ENCODE results near the gene SLC1A3.

Gene SLC1A3

DNA sequence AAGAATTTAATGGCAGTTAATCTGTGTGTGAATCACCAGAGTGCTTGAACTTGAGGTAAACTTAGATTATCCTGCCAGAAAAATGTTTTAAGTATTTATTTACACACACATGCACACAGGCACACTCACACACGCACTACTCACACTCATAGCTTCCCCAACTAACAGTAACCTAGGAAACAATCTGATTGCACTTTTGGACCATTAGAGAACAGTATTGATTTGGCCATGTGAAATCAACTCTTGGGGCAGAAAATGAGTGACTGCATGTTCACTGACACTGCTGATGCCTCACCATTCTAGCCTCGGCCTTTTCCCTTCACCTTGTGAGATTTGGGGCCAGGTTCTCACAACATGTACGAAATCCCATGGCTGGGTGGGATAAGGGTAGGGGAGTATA is 64.1 kb downstream of the SLC1A3 start:
- no peak for ATAC-seq
- no peak for TF ChIP-seq BACH2 (CRISPR knock-in tag; IDR thresholded peaks at IDR 0.05; ENCODE audit: borderline replicate concordance)

GRCh38 chr5:36675282-36675681 is 68.9 kb downstream of the SLC1A3 start:
- ATAC-seq = no peak
- no peak for TF ChIP-seq ISL1 (CRISPR knock-in tag; IDR thresholded peaks at IDR 0.05)
- no peak for TF ChIP-seq ZNF70 (CRISPR knock-in tag; IDR thresholded peaks at IDR 0.05)
- TF ChIP-seq ZFP3 (CRISPR knock-in tag; IDR thresholded peaks at IDR 0.05) = no peak
- TF ChIP-seq OSR1 (CRISPR knock-in tag; IDR thresholded peaks at IDR 0.05) = no peak
- TF ChIP-seq PATZ1 (CRISPR knock-in tag; IDR thresholded peaks at IDR 0.05; ENCODE audit: borderline replicate concordance) = no peak
- no peak for TF ChIP-seq ESRRG (CRISPR knock-in tag; IDR thresholded peaks at IDR 0.05)
- TF ChIP-seq ZNF565 (CRISPR knock-in tag; conservative IDR thresholded peaks at IDR 0.05; ENCODE audit: low read depth) = no peak
- TF ChIP-seq CSRNP3 (CRISPR knock-in tag; IDR thresholded peaks at IDR 0.05) = no peak
- TF ChIP-seq, protein P1, sequence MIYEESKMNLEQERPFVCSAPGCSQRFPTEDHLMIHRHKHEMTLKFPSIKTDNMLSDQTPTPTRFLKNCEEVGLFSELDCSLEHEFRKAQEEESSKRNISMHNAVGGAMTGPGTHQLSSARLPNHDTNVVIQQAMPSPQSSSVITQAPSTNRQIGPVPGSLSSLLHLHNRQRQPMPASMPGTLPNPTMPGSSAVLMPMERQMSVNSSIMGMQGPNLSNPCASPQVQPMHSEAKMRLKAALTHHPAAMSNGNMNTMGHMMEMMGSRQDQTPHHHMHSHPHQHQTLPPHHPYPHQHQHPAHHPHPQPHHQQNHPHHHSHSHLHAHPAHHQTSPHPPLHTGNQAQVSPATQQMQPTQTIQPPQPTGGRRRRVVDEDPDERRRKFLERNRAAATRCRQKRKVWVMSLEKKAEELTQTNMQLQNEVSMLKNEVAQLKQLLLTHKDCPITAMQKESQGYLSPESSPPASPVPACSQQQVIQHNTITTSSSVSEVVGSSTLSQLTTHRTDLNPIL (CRISPR knock-in tag; IDR thresholded peaks at IDR 0.05; ENCODE audit: low read depth) = no peak
- no peak for TF ChIP-seq SNAI2 (CRISPR knock-in tag; IDR thresholded peaks at IDR 0.05)
- no peak for TF ChIP-seq CSDC2 (CRISPR knock-in tag; IDR thresholded peaks at IDR 0.05)
- TF ChIP-seq ZFP30 (CRISPR knock-in tag; IDR thresholded peaks at IDR 0.05) = no peak
- TF ChIP-seq TCF4 (CRISPR knock-in tag; IDR thresholded peaks at IDR 0.05; ENCODE audit: borderline replicate concordance) = no peak
- TF ChIP-seq ARNTL (CRISPR knock-in tag; IDR thresholded peaks at IDR 0.05; ENCODE audit: borderline replicate concordance, low read depth) = no peak
- TF ChIP-seq ZC3H10 (CRISPR knock-in tag; IDR thresholded peaks at IDR 0.05) = no peak
- no peak for TF ChIP-seq GLIS3 (CRISPR knock-in tag; IDR thresholded peaks at IDR 0.05)
- TF ChIP-seq, protein P2, sequence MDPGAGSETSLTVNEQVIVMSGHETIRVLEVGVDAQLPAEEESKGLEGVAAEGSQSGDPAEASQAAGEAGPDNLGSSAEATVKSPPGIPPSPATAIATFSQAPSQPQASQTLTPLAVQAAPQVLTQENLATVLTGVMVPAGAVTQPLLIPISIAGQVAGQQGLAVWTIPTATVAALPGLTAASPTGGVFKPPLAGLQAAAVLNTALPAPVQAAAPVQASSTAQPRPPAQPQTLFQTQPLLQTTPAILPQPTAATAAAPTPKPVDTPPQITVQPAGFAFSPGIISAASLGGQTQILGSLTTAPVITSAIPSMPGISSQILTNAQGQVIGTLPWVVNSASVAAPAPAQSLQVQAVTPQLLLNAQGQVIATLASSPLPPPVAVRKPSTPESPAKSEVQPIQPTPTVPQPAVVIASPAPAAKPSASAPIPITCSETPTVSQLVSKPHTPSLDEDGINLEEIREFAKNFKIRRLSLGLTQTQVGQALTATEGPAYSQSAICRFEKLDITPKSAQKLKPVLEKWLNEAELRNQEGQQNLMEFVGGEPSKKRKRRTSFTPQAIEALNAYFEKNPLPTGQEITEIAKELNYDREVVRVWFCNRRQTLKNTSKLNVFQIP (CRISPR knock-in tag; IDR thresholded peaks at IDR 0.05; ENCODE audit: borderline replicate concordance, low read depth) = no peak
- TF ChIP-seq, protein P3, sequence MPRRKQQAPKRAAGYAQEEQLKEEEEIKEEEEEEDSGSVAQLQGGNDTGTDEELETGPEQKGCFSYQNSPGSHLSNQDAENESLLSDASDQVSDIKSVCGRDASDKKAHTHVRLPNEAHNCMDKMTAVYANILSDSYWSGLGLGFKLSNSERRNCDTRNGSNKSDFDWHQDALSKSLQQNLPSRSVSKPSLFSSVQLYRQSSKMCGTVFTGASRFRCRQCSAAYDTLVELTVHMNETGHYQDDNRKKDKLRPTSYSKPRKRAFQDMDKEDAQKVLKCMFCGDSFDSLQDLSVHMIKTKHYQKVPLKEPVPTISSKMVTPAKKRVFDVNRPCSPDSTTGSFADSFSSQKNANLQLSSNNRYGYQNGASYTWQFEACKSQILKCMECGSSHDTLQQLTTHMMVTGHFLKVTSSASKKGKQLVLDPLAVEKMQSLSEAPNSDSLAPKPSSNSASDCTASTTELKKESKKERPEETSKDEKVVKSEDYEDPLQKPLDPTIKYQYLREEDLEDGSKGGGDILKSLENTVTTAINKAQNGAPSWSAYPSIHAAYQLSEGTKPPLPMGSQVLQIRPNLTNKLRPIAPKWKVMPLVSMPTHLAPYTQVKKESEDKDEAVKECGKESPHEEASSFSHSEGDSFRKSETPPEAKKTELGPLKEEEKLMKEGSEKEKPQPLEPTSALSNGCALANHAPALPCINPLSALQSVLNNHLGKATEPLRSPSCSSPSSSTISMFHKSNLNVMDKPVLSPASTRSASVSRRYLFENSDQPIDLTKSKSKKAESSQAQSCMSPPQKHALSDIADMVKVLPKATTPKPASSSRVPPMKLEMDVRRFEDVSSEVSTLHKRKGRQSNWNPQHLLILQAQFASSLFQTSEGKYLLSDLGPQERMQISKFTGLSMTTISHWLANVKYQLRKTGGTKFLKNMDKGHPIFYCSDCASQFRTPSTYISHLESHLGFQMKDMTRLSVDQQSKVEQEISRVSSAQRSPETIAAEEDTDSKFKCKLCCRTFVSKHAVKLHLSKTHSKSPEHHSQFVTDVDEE (CRISPR knock-in tag; IDR thresholded peaks at IDR 0.05) = no peak
- no peak for TF ChIP-seq TOX (CRISPR knock-in tag; IDR thresholded peaks at IDR 0.05; ENCODE audit: borderline replicate concordance)
- TF ChIP-seq ZNF8 (CRISPR knock-in tag; IDR thresholded peaks at IDR 0.05) = no peak

GRCh38 chr5:36679221-36679989 is 73.0 kb downstream of the SLC1A3 start:
- TF ChIP-seq CSRNP3 (CRISPR knock-in tag; IDR thresholded peaks at IDR 0.05) = no peak

More at GRCh38 chr5:36679221-36679989, 73.0 kb downstream of the SLC1A3 start:
- ATAC-seq = no peak

All from SK-N-SH treated with all-trans-retinoic acid at 6 μM for 48 hours (cell line).